GM20000 (cell line): ENCODE results near the gene OSBPL1A.

Experiments used
- DNase-seq: peaks from one replicate; pipeline ENCODE4 v3.0.0; 2012; ENCODE audit warnings: low spot score
- TF ChIP-seq, protein P1 (sequence below): IDR thresholded peaks from 2 replicates; pipeline ENCODE4 v1.5.1; 2012; ENCODE audit warnings: mild to moderate bottlenecking, control low read depth; ENCODE audit errors: extremely low read depth, missing control alignments

OSBPL1A gene

DNA sequence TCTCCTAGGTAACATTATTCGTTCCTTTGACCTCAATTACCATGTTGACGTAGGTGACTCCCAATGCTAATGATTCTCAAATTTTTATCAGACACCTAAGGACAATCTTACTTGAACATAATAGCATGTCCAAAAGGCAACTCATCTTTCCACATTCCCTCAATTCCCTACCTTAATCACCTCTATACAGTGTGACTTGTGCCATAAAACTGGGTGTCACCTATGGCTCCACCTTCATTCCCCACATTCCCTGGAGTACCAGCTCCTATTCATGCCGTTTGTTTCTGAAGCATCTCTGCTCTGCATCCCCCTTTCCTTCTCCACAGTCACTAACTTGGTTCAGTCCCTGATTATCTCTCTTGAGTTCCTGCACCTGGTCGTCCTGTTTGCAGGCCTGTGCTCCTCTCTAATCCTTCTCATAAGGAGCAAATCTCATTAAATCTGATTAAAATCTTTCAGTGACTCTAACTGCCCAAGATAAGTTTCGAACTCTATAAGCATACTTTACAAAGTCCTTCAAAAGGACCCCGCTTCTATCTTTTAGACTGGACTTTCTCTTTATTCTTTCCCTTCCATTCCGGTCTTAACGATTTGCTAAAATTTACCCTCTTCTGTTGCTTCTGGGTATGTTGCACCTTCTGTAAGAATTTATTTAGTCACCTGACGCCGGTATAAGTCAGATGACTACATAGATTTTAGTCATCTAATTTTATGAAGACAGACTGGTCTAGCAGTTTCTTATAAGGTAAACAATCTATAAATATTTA, 128.7 kb downstream of the OSBPL1A start:
- TF ChIP-seq, protein P1, sequence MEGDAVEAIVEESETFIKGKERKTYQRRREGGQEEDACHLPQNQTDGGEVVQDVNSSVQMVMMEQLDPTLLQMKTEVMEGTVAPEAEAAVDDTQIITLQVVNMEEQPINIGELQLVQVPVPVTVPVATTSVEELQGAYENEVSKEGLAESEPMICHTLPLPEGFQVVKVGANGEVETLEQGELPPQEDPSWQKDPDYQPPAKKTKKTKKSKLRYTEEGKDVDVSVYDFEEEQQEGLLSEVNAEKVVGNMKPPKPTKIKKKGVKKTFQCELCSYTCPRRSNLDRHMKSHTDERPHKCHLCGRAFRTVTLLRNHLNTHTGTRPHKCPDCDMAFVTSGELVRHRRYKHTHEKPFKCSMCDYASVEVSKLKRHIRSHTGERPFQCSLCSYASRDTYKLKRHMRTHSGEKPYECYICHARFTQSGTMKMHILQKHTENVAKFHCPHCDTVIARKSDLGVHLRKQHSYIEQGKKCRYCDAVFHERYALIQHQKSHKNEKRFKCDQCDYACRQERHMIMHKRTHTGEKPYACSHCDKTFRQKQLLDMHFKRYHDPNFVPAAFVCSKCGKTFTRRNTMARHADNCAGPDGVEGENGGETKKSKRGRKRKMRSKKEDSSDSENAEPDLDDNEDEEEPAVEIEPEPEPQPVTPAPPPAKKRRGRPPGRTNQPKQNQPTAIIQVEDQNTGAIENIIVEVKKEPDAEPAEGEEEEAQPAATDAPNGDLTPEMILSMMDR: no peak
- DNase-seq: no peak

DNA sequence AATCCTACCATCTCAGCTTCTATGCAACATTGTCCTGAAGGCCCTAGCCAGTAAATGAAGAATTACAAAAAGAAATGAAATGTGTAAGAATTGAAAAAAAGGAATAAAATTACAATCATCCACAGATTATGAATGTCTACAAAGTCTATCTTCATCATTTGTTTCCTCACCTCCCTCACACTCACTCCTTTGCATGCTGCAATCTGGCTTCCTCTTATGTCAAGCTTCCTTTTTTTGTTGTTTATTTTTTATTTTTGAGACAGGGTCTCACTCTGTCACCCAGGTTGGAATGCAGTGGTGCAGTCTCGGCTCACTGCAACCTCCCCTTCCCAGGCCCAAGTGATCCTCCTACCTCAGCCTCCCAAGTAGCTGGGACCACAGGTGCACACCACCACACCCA, 129.7 kb downstream of the OSBPL1A start:
- TF ChIP-seq, protein P1: no peak
- DNase-seq: no peak

- TF ChIP-seq, protein P1: no peak
Measured at GRCh38 chr18:24266131-24266530, 131.5 kb downstream of the OSBPL1A start.

GRCh38 chr18:24265502-24266064, 132.0 kb downstream of the OSBPL1A start:
- TF ChIP-seq, protein P1: no peak
- no peak for DNase-seq

More at GRCh38 chr18:24266131-24266530, 131.5 kb downstream of the OSBPL1A start:
- no peak for DNase-seq

DNA sequence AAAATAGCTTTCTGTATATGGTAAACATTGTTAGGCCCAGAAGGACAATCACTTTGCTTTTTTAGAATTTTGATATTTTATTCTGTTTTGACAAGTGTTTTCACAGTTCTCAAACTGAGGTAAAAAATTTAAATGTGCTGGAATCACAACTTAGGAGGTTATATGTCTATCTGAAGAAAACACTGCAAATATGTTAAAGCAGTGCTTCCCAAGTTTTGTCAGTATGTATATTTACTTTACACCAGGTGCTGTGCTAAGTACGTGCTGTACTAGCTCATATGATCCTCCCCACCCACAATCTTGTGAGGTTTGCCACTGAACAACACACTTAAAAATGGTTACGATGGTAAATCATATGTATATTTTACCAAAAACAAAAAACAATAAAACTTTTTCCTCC, 134.6 kb downstream of the OSBPL1A start:
- DNase-seq: no peak
- TF ChIP-seq, protein P1: no peak

DNA sequence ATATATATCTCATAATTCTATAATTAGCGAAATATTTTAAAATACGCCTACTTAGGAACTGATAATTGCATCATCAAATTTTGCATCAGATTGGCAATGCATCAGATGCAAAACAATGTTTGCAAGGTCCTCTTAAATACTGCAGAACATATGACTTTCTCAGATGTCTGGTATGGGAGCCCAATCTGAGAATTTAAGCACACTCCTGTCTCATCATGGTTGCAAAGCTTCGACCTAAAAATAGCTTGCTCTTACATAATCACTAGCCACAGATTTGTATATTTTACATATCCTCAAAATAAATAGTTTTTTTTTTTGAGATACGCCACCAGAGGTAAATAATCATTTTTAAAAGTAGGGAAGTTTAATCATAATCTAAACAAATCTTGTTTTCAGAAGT, 135.5 kb downstream of the OSBPL1A start:
- TF ChIP-seq, protein P1: no peak
- no peak for DNase-seq

DNA sequence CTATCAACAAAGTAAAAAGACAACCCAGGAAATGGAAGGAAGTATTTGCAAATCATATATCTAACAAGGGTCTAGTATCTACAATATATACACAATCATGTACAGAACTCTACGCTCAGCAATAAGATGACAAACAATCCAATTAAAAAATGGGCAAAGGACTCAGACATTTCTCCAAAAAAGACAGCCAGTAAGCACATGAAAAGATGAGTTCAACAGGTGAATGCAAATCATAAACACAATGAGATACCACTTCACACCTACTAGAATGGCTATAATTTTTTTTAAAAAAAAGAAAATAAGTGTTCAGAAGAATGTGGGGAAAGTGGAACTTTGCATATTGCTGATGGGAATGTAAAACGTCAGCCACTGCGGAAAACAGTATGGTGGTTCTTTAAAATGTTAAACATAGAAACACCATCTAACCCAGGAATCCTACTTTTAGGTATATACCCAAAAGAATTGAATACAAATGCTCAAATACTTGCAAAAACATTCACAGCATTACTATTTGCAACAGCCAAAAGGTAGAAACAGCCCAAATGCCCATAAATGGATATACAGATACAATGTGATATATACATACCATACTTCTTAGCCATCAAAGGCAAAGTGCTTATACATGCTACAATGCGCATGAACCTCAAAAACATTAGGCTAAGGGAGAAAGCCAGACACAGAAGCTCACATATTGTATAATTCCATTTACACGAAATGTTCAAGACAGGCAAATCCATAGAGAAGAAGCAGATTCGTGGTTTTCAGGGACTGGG, 137.6 kb downstream of the OSBPL1A start:
- TF ChIP-seq, protein P1: no peak
- DNase-seq: no peak
